GM21526 (cell line): Measurements from ENCODE around the gene ALKBH1.
"Not testable (repeated sequence)": the region's sequence is repeated elsewhere in the genome, so short reads cannot be mapped to it uniquely, and the experiment has no call there.

Source experiments
- ATAC-seq: cut with Tn5 transposase; IDR thresholded peaks from one replicate; pipeline ENCODE4 v1.9.1; 2021; ENCODE audit warnings: moderate library complexity; ENCODE audit not compliant: unreplicated experiment, low FRiP score

ALKBH1 gene

DNA sequence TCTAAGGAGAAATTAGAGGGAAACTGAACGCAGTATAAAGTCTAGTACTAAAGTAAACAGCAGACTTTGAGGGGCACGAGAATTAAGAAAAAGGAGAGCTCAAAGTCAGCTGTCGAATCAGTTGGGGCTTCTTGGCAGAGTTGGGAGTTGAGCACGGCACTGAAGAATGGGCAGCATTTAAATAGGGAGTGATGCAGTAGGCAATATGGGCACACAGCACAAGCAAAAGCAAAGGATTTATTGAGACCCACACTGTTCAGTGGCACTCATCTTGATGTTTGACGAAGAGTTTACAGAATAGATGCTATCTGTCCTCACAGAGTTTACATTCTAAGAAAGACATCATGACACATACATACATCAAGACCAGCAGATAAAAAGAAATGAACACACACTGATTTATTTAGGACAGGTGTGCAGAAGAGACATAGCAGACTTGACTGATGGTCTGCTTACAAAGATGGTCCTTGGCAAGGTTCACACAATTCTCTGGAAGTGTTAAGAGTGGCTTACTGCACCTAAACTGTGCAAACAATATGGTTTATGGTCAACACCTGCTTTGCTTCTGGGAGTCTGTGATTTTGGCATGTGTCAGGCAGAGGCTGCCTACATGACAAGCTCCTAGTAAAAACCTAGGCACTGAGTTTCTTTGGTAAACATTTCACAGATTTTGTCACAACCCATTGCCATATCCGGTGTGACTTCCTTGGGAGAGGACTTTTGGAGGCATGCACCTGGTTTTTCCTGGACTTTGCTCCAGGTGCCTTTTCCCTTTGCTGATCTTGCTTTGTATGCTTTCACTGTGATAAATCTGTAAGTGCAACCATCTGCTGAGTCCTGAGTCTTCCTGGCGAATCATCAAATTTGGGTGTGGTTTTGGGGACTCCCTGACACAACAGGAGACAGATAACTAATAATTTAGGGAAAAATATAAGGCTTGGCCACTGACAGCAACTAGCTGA, 26.3 kb downstream of the ALKBH1 start:
- ATAC-seq: no peak

DNA sequence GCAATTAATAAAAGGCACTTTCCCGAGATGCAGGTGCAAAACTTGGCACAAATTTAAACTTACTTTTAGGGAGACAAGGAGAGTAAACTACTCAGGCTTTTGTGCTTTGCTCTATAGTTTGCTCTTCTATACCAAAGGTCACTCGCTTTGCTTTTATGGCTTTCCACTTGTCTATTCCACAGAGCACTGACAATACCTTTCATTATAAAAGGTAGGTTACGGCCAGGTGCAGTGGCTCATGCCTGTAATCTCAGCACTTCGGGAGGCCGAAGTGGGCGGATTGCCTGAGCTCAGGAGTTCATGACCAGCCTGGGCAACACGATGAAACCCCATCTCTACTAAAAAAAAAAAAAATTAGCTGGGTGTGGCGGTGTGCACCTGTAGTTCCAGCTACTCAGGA, 32.9 kb downstream of the ALKBH1 start:
- no peak for ATAC-seq

DNA sequence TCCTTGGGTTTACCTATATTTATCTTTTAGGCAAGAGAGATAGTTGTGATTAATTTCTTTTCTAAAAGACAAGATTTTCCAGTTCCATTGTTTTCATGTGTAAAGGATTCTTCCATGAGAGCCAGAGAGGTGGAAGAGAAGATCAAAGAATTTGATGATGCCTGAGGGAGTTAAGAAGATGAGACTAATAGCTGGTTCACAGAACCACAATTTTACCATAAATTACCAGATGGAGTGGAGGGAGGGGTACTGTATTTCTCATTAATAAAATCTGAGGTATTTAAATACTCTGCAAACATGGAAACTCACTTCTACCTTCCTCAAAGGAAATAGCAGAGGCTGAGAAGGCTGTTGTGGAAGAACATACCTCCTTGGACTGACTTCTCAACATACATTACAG, 34.6 kb downstream of the ALKBH1 start:
- no peak for ATAC-seq

DNA sequence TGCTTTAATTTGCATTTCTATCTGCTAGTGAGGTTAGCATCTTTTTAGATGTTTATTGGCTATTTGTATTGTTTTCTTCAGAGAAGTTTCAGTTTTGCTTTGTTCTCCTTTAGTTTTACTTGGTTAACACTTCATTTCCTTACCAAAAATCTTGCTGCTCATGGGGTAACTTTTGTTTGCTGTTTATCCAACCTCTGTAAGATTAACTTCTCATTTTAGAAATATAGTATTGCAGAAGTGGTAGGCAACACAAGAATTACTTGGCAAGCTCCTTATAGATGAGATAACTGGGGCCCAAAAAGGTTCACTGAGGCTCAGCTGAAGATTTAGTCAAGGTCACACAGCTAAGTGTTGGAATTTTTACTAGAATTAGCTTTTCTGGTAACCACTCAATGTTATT, 40.5 kb downstream of the ALKBH1 start:
- no peak for ATAC-seq

DNA sequence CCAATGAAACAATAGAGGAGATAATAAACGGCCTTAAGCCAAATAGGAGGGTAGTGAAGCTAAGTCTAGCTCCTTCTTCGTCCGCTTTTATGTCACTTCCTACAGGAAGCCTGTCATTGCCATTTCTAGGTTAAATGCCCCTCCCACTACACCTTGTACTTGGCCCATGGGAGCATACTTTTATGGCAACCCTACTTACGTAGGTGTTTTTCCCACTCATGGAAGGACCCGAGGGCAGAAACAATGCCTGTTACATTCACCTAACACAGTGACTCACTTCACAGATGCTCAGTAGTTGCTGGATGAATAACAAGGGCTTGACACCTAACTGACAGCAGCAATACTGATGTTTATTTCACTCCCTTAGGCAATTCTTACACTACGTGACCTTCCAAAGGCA, 44.5 kb downstream of the ALKBH1 start:
- no peak for ATAC-seq

DNA sequence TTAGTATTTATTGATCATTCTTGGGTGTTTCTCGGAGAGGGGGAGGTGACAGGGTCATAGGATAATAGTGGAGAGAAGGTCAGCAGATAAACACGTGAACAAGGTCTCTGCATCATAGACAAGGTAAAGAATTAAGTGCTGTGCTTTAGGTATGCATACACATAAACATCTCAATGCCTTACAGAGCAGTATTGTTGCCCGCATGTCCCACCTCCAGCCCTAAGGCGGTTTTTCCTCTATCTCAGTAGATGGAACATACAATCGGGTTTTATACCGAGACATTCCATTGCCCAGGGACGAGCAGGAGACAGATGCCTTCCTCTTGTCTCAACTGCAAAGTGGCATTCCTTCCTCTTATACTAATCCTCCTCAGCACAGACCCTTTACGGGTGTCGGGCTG, 46.3 kb downstream of the ALKBH1 start:
- ATAC-seq: not testable (repeated sequence)

DNA sequence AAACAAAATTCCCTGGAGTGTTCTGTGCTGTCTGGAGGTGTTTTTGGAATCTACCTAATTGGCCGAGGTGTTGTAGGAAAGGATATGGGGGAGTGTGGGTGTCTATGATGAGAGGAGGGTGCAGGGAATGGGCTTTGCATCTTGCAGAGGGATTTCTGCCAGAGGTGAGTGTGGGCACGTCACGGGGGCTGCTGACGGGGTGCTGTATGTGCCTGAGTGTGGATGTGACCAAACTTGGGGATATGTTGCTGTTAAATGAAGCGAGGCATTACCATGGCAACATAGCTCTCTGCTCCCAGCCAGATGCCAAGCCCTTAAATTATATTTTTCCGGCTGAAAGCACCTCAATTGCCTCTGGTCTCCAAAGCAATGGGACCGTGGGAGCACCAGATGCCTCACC, 47.1 kb downstream of the ALKBH1 start:
- no peak for ATAC-seq

DNA sequence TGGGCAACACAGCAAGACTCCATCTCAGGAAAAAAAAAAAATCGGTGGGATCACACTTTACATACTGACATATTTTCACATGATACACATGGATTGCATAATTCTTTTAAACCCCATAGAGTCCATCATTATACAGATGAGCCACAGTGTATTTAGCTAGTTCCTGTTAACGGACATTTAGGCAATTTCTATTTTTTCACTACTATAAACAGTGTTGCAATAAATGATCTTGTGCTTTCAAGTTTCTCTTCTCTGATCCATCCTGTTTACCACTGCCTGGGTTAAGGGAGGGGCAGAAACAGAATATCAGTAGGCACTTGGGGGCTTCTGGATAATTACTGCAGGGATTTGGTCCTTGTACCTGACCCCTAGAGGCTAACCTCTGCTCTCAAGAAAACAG, 48.0 kb downstream of the ALKBH1 start:
- ATAC-seq: no peak

DNA sequence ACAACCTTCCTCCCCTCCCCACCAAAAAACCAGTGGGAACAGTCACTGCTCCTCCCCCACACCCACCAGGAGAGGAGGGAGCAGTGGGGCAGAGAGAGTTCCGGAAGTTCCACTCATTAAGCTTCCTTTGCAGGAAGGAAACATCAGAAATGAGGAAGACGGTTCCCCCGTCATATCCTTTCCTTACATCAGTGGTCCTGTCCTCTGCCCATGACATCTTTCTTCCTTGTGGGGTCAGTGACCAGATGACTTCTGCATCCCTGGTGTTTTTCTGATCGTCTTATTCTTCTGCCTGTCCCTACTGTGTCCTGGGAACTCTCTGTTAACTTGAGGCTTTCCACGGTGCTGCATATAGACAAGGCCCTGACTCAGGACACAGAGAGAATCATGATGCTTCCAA, 50.5 kb downstream of the ALKBH1 start:
- no peak for ATAC-seq

DNA sequence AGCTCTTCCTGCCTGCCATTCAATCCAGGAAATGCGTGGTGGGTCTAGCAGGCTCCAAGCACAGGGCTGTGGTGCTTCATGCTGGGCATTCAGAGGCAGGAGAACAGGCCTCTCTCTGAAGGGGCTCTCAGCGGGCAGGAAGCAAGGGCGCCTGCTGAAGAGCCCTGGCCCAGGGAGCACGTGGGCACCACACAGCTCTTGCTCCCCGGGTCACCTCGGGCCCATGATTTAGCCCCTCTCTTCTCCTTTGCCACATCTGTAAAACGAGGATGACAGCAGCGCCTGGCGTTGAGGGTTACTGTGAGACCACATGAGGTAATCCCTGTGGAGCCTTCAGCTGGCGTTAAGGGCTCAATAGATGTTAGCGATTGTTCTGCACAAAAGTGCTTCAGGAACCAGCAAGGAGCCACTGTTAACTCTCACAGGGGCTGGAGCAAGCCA, 53.8 kb downstream of the ALKBH1 start:
- no peak for ATAC-seq

DNA sequence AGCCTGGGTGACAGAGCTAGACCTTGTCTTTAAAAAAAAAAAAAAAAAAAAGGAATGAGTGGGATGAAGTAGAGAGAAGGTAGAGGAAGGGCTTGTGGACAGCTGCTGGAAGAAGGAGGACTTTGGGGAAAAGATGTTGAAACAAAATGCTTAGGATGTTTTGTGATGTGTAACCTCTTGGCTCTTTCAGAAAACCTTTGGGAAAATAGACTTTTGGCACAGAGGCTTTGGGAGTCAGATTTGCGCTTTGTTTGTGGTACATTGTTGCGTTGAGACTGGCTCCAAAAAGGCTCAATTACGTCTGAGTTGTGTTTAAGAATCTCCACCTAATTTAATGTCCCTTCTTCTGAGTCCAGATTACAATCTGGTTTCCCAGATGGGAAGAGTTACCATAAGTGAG, 58.5 kb downstream of the ALKBH1 start:
- no peak for ATAC-seq

DNA sequence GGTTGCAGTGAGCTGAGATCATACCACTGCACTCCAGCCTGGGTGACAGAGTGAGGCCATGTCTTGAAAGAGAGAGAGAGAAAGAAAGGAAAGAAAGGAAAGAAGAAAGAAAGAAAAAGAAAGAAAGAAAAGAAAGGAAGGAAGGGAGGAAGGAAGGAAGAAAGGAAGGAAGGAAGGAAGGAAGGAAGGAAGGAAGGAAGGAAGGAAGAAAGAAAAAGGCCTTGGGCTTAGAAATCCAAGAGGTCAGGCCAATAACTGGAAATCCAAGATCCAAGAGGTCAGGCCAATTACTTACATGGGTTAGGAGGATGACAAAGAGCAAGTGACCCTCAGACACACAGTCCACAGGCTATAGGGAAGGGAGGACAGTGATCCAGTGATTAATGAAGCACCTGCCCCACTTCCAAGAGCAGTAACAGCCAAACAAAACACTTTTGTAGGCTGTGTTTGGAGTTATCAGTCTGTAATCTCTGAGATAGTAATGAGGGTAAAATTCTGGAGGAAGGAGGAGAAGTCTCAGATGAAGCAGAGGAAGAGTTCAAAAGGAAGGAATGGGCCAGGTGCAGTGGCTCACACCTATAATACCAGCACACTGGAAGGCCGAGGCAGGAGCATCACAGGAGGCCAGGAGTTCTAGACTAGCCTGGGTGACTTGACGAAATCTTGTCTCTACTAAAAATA, 59.2 kb downstream of the ALKBH1 start:
- no peak for ATAC-seq

DNA sequence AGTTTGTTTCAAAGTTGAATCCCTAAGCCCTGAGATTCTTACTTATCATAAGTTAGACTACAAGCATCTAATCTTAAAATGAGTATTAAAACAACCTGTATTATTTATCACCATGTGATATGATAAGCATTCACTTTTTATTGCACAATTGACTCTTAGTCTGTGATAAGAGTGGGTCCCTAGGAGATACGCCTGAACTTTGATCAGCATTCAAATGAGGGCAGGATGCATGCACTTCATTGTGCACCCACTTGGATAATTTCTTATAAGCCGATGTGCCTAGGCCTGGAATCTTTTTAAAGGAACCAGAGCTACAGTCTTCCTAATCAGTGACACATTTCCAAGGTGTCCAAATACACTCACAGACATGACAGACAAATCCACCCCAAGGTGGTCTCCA, 60.0 kb downstream of the ALKBH1 start:
- no peak for ATAC-seq

DNA sequence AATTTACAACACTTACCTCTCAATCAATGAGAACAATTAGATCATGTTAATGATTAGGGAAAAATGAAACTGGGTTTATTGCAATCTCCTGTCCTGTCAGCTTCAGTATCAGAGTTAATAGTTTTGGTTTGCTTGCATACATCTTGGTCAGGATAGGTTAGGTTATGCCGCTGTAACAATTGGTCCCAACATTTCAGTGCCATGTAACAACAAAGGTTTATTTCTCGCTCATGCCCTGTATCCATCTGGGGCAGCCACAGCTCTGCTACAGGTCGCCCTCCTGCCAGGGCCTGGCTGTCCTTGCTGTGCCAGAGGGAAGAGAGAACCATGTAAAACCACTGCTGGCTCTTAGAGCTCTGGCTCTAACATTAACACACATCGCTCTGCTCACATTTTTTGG, 60.9 kb downstream of the ALKBH1 start:
- no peak for ATAC-seq

DNA sequence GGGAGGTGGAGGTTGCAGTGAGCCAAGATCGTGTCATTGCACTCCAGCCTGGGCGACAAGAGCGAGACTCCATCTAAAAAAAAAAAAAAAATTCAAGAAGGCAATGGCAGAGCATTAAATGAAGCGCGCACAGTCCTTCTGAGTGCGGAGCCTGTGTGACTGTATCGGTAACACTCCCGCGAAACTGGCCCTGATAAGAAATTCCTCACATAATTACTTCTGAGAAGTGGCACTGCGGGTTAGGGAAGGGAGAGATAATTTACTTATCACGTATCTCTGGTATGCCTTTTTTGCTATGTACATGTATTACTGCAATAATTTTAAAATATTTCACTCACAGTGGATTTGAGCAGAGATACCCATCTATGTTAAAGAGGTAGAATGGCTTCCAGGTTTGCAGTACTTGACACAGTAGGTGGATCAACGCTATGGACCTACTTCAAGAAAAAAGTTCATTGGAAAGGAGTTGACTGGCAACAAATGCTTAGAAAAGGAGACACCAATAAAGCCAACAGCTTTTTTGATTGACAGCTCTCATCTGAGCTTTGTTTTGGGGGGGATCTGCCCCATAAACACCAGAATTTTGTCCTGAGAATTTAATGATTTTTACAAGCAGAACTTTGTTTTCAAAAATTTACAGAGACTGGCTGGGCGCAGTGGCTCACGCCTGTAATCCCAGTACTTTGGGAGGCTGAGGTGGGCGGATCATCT, 62.1 kb downstream of the ALKBH1 start:
- no peak for ATAC-seq

DNA sequence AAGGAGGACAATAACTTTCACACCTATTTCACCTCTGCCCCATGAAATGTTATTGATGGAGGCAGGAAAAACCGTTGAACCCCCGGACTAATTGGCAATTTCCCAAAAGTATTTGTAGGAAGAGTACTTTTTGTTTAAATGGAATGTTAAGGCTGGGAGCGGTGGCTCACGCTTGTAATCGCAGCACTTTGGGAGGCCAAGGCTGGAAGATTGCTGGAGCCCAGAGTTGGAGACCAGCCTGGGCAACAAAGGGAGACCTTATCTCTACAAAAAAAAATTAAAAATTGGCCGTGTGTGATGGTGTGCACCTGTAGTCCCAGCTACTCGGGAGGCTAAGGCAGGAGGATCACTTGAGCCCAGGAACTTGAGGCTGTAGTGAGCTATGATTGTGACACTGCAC, 65.4 kb downstream of the ALKBH1 start:
- no peak for ATAC-seq

DNA sequence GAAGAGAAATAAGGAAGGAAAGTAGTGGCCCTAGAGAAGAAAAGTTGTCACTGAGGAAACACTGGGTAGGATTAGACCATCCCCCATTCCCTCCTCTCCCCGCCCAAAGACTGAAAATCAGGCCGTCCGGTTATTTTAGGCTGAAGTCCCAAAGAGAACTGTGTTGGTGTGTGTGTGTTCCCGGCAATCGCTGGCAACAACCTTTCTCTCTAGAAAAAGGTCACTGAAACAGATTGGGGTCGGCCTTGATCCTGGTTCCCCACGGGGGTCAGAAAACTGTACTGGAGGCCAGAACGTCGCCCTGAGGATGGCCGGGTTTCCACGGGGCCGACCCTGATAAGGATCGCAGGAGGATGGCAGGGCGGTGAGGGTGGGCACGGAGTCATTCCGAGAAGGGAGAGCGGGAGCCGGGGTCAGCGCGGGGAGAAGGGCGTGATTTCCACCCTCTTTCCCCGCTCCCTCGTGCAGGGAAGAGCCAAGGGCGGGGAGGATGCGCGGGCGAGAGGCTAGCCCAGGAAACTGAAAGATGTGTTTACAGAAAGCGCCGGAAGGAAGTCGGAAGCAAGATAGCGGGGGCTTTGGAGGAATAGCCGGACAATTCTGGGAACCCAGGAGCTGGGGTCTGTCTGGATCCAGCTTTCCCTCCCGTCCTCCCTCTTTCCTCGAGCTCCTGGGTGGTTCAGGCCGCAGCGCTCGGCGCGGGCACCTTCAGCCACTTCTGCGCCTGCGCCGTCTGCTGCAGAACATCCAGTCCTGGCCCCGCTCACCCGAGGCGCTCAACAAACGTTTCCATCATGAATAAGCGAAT, 66.1 kb downstream of the ALKBH1 start:
- no peak for ATAC-seq

DNA sequence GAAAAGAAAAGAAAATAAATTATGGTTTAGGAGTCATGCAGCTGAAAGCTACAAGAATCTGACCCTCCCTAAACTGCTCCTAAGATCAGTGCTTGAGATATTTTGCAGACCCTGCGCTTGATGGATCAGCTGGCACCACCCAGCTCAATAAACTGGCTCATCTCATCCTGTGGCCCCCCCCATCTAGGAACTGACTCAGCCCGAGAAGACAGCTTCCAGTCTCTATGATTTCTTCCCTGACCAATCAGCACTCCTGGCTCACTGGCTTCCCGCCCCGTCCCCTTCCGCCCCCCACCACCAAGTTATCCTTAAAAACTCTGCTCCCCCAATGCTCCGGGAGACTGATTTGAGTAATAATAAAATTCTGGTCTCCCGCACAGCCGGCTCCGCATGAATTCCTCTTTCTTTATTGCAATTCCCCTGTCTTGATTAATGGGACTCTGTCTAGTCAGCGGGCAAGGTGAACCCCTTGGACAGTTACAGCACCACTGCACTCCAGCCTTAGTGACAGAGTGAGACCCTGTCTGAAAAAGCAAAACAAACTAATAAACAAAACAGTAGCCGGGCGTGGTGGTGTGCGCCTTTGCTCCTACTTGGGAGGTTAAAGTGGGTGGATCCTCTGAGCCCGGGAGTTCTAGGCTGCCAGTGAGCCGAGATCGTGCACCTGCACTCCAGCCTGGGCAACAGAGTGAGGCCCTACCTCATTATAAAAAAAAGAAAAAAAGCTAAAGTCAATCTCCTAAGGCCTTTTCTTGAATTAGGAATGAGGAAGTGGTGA, 66.9 kb downstream of the ALKBH1 start:
- no peak for ATAC-seq

DNA sequence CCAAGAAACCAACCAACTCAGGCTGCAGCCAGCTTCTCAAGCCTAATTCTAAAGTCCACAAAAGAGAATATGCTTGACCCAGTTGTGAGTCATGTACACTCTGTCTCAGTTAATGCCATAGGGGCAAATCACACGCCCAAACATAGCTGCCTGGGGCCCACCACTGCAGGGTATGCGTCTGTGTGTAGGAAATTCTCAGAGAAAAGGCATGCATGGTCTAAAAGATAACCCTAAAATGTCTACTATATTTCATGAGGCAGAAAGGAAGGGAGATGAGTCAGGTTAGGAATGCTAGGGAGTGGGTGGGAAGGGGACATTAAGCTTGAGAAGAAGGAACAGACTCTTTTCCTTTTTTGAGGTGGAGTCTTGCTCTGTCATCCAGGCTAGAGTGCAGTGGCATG, 69.1 kb downstream of the ALKBH1 start:
- no peak for ATAC-seq

DNA sequence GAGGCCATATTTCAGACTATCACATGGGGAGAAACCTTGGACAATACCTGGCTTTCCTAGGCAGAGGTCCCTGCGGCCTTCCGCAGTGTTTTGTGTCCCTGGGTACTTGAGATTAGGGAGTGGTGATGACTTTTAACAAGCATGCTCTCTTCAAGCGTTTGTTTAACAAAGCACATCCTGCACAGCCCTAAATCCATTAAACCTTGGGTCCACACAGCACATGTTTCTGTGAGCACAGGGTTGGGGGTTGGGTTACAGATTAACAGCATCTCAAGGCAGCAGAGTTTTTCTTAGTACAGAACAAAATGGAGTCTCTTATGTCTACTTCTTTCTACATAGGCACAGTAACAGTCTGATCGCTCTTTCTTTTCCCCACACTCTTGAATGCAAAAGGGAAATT, 72.0 kb downstream of the ALKBH1 start:
- ATAC-seq: not testable (repeated sequence)
